ENCODE data around the gene PLD1. TPM values are rescaled to one million over a fixed set of nuclear protein-coding genes. Genes with fewer than 3 reads are reported as not detected.

PLD1 gene
- total RNA-seq, 4 donors from 2014 or later = 15.3 to 55.9 (median 45.4) TPM

DNA sequence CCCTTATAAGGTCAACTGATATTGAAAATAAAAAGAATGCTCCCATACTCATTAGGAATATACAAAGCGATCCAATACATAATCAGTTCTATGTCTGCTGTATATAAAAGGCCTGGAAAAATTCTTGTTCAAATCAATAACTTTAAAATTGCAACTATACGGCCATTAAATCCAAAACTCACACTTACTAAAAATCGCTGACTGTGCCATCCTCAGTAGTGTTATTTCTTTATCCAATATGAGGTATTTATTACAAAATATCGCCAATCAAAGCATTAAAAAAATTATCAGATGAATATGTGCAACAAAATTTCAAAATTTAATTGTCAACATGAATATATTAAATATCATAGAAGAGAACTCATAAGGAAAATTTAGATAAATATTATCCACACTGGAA, 146.5 kb downstream of the PLD1 start:
- Histone ChIP-seq H3K9me3 (no peaks in the 10 kb centered on the region), H3K4me3 (no peak overlapping the region), H3K36me3 (peaks cover 0 to 73% (median 0%) of the 10 kb centered on the region in 3 donors), H3K27me3 (no peaks in the 10 kb centered on the region), H3K27ac (no peak overlapping the region), H3K4me1 (no peaks in the 10 kb centered on the region)
- TF ChIP-seq, protein P1, sequence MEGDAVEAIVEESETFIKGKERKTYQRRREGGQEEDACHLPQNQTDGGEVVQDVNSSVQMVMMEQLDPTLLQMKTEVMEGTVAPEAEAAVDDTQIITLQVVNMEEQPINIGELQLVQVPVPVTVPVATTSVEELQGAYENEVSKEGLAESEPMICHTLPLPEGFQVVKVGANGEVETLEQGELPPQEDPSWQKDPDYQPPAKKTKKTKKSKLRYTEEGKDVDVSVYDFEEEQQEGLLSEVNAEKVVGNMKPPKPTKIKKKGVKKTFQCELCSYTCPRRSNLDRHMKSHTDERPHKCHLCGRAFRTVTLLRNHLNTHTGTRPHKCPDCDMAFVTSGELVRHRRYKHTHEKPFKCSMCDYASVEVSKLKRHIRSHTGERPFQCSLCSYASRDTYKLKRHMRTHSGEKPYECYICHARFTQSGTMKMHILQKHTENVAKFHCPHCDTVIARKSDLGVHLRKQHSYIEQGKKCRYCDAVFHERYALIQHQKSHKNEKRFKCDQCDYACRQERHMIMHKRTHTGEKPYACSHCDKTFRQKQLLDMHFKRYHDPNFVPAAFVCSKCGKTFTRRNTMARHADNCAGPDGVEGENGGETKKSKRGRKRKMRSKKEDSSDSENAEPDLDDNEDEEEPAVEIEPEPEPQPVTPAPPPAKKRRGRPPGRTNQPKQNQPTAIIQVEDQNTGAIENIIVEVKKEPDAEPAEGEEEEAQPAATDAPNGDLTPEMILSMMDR (IDR thresholded peaks at IDR 0.05) = no peak
- TF ChIP-seq EP300 (IDR thresholded peaks at IDR 0.05) (no peak), POLR2A (IDR thresholded peaks at IDR 0.05) (no peak)
- WGBS, 2 donors = 95 to 96% methylated on average over 4 of the region's 4 CpGs
- no peak for DNase-seq (ENCODE audit: low spot score in 2 of 2)

DNA sequence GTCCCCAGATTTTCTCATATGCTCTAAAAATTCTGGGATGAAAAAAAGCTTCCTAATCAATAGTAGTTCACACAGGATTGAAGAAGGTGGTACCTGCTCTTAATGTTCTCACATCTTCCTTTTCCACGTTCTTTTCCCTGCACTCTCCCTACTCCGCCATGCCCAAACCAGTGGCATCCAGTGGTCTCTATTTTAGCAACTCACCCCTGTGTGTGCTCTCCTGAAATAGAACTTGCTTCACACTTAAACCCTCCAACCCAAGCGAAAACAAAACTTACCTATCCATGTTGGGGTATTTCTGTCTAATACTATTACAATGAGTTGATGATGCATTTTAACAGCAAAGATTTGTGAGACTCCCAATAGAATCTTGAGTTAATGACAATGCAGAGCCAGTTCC, 148.8 kb downstream of the PLD1 start:
- Histone ChIP-seq H3K4me1 (no peaks in the 10 kb centered on the region), H3K27me3 (no peaks in the 10 kb centered on the region), H3K4me3 (no peak overlapping the region), H3K36me3 (peaks cover 0 to 72% (median 0%) of the 10 kb centered on the region in 3 donors), H3K27ac (no peak overlapping the region), H3K9me3 (no peaks in the 10 kb centered on the region)
- WGBS, 2 donors = 97% methylated on average over 3 of the region's 3 CpGs
- TF ChIP-seq POLR2A (IDR thresholded peaks at IDR 0.05) (no peak), EP300 (IDR thresholded peaks at IDR 0.05) (no peak)
- TF ChIP-seq, protein P1 (IDR thresholded peaks at IDR 0.05) = no peak
- no peak for DNase-seq (ENCODE audit: low spot score in 2 of 2)

DNA sequence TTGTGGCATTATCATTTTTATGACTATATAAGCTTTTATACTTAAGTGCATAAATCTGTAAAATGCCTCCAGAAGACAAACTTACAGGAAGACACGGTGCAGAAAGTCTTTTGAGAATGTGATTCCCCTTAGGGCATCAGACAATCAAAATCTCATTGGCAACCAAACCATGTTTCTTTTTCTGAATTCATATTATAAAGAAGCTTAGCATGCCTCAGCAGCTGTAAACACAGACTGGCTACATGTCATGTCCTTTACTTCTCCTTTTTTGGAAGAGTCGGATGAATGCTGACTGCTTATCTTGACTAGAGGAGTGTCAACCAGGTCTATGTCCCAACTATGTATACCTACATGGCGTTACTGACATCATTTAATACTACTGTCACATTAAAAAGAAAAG, 150.1 kb downstream of the PLD1 start:
- WGBS, 2 donors = 69 to 74% methylated on average over 3 of the region's 3 CpGs
- Histone ChIP-seq H3K4me3 (no peak overlapping the region), H3K9me3 (no peaks in the 10 kb centered on the region), H3K36me3 (peaks cover 0 to 62% (median 0%) of the 10 kb centered on the region in 3 donors), H3K27me3 (no peaks in the 10 kb centered on the region), H3K27ac (no peak overlapping the region), H3K4me1 (peaks cover 0 to 4% (median 0%) of the 10 kb centered on the region in 4 donors)
- no peak for DNase-seq (ENCODE audit: low spot score in 2 of 2)
- TF ChIP-seq EP300 (IDR thresholded peaks at IDR 0.05) (no peak), POLR2A (IDR thresholded peaks at IDR 0.05) (no peak)
- TF ChIP-seq, protein P1 (IDR thresholded peaks at IDR 0.05) = no peak

DNA sequence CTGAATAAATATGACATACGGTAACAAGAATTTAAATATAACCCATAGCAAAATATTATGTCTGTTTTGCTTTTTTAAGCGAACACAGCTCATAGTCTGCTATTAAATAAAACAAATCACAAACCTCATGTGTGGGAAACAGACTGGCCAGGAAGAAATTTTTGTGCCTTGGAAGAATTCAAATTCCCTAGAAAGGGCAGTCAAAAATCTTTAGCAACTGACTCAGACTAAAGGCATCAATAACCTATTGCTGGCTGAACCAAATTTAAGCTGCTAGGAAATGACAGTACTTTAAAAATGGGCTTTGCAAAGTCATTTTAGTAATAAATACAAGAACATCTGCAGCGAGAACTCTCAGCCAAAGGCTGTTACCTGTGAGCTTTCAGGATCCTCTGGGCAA, 151.4 kb downstream of the PLD1 start:
- Histone ChIP-seq H3K4me3 (no peak overlapping the region), H3K36me3 (peaks cover 0 to 57% (median 0%) of the 10 kb centered on the region in 3 donors), H3K9me3 (no peaks in the 10 kb centered on the region), H3K27ac (no peak overlapping the region), H3K27me3 (no peaks in the 10 kb centered on the region), H3K4me1 (peaks cover 0 to 17% (median 2%) of the 10 kb centered on the region in 4 donors)
- no peak for TF ChIP-seq EP300 (IDR thresholded peaks at IDR 0.05)
- TF ChIP-seq, protein P1 (IDR thresholded peaks at IDR 0.05) = no peak
- TF ChIP-seq POLR2A (IDR thresholded peaks at IDR 0.05) = no peak
- WGBS, 2 donors = 85 to 87% methylated on average over 3 of the region's 3 CpGs
- no peak for DNase-seq (ENCODE audit: low spot score in 2 of 2)

DNA sequence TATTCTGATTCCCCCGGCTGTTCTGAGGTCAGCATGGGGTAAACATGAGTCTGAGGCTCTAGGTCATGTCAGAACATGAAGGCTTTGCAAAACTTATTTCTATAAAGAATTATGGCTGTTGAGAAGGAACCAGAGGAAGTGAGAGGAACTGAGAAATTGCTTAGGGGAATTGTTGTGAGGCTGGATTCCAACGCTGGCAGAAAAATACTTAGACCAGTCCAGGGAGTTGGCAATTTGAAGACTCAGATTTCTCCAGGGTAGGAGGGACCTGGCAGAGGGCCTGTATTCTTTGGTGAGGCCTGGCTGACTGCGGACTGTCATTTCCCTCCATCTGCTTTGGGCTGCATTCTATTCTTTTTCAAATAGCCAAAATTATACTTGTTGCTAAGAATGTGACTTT, 155.5 kb downstream of the PLD1 start:
- WGBS, 2 donors = 1 to 8% methylated on average over 3 of the region's 3 CpGs
- TF ChIP-seq, protein P1 (IDR thresholded peaks at IDR 0.05) = no peak
- peak in 1 of 2 donors; percentile 57 for TF ChIP-seq EP300 (IDR thresholded peaks at IDR 0.05)
- H3K27me3 ChIP-seq = no peaks in the 10 kb centered on the region
- peaks cover 0 to 22% (median 2%) of the 10 kb centered on the region in 4 donors for H3K4me1 ChIP-seq
- H3K27ac ChIP-seq = peak overlapping the region in 2 of 4 donors; percentile 58 to 66
- peaks cover 0 to 21% (median 0%) of the 10 kb centered on the region in 3 donors for H3K36me3 ChIP-seq
- DNase-seq (ENCODE audit: low spot score in 2 of 2) = peak; percentile 57 to 78
- no peaks in the 10 kb centered on the region for H3K9me3 ChIP-seq
- no peak overlapping the region for H3K4me3 ChIP-seq

Data from tibial nerve (tissue), 4 donors.